Breast epithelium (tissue), 3 donors: ENCODE results near the gene MAN1B1.

Experiments
- CTCF ChIP-seq, 3 donors: fragments of 450-650 bp; IDR thresholded peaks; one replicate each; pipeline ENCODE4 v1.5.1; 2016 to 2017; ENCODE audit warnings: antibody characterized with exemption in 3 of 3, mild to moderate bottlenecking in 3 of 3, moderate library complexity in 3 of 3
- POLR2A ChIP-seq: fragments of 450-650 bp; IDR thresholded peaks from one replicate; pipeline ENCODE4 v1.6.1; 2016; ENCODE audit warnings: antibody characterized with exemption, mild to moderate bottlenecking, moderate library complexity

- TF ChIP-seq POLR2A = no peak
- no peak for TF ChIP-seq CTCF (IDR thresholded peaks at IDR 0.05)
These were observed 11.5 kb upstream of the MAN1B1 start for GRCh38 chr9:137075275-137075775.
